Activated CD8-positive, alpha-beta T cell treated with anti-CD3 and anti-CD28 coated beads for 36 hours (primary cell): ENCODE measurements around the gene TLE2. TPM values are rescaled to one million over a fixed set of nuclear protein-coding genes. Genes with fewer than 3 reads are reported as not detected.

Source experiments
- ATAC-seq: fragments of 200-7000 bp; cut with Tn5 transposase; one replicate; pipeline ENCODE4 v1.10.0; 2021; ENCODE audit warnings: mild to moderate bottlenecking, moderate library complexity
- CTCF ChIA-PET: fragments of 350-600 bp; sonication (Branson Sonifier 250); formaldehyde crosslinking; loops from one replicate; lab custom pipeline; 2021; ENCODE audit warnings: antibody characterized with exemption; lab: Charles Lee
- POLR2A ChIA-PET: fragments of 350-600 bp; sonication (Branson Sonifier 250); formaldehyde crosslinking; loops from one replicate; lab custom pipeline; 2021; ENCODE audit warnings: antibody characterized with exemption; lab: Charles Lee
- DNase-seq: peaks from one replicate; pipeline ENCODE4 v3.0.0-alpha.2; 2020
- H3K27ac Mint-ChIP-seq: one replicate; pipeline ENCODE4 v1.8.0; 2021; ENCODE audit warnings: mild to moderate bottlenecking, mixed read lengths
- H3K27me3 Mint-ChIP-seq: one replicate; pipeline ENCODE4 v1.8.0; 2021; ENCODE audit warnings: mixed read lengths
- H3K36me3 Mint-ChIP-seq: one replicate; pipeline ENCODE4 v1.8.0; 2021; ENCODE audit warnings: low read depth, mixed read lengths
- H3K4me1 Mint-ChIP-seq: one replicate; pipeline ENCODE4 v1.8.0; 2021; ENCODE audit warnings: low read depth, mixed read lengths
- H3K4me3 Mint-ChIP-seq: one replicate; pipeline ENCODE4 v1.8.0; 2021; ENCODE audit warnings: mild to moderate bottlenecking, moderate library complexity, mixed read lengths
- H3K9me3 Mint-ChIP-seq: one replicate; pipeline ENCODE4 v1.8.0; 2021; ENCODE audit warnings: mixed read lengths
- CTCF ChIP-seq: fragments of 200-600 bp; IDR thresholded peaks from one replicate; pipeline ENCODE4 v1.8.0; 2022; ENCODE audit warnings: antibody characterized with exemption, mild to moderate bottlenecking
- intact Hi-C: fragments of 100-400 bp; cut with micrococcal nuclease; formaldehyde crosslinking; loops from one replicate; pipeline ENCODE4 v1.10.0; 2022
- total RNA-seq, 2 experiments: library from RNA; stranded (reverse); gene quantifications; one replicate each; pipeline ENCODE4 v1.2.3, GENCODE V29; 2021

The TLE2 gene
- total RNA-seq, 2 experiments from 2014 or later: 2.8 to 3.0 TPM

- no peak for TF ChIP-seq CTCF
- CTCF ChIA-PET: interaction anchor here (1.2 kb wide), 1 partner anchor 46 kb away, joined by 3 read pairs; no protein-coding TSS in a partner anchor
- Mint-ChIP-seq H3K27me3 (no peaks in the 10 kb centered on the region), H3K36me3 (peaks cover 1% of the 10 kb centered on the region), H3K27ac (no peak overlapping the region), H3K9me3 (no peaks in the 10 kb centered on the region), H3K4me1 (no peaks in the 10 kb centered on the region), H3K4me3 (no peak overlapping the region)
- intact Hi-C loops: no loop called here
- no peak for DNase-seq
- no peak for ATAC-seq
- POLR2A ChIA-PET: no interaction called here
Measured at GRCh38 chr19:3007975-3008374, 21.1 kb downstream of the TLE2 start.

GRCh38 chr19:3006075-3006767 lies 22.9 kb downstream of the TLE2 start:
- H3K36me3 Mint-ChIP-seq: peaks cover 1% of the 10 kb centered on the region
- H3K27ac Mint-ChIP-seq: no peak overlapping the region
- peak; percentile 64 for ATAC-seq
- no peak for TF ChIP-seq CTCF
- intact Hi-C loops: no loop called here
- POLR2A ChIA-PET: interaction anchor here (1.0 kb wide), 1 partner anchor 16 kb away, joined by 4 read pairs; no protein-coding TSS in a partner anchor
- DNase-seq: peak; percentile 40
- no peaks in the 10 kb centered on the region for H3K9me3 Mint-ChIP-seq
- no peaks in the 10 kb centered on the region for H3K27me3 Mint-ChIP-seq
- H3K4me1 Mint-ChIP-seq: no peaks in the 10 kb centered on the region
- CTCF ChIA-PET: interaction anchor here (1.0 kb wide), 1 partner anchor 423 kb away, joined by 3 read pairs; no protein-coding TSS in a partner anchor
- H3K4me3 Mint-ChIP-seq: no peak overlapping the region

- H3K4me1 Mint-ChIP-seq: no peaks in the 10 kb centered on the region
- no peaks in the 10 kb centered on the region for H3K27me3 Mint-ChIP-seq
- ChIA-PET CTCF (interaction anchor here (1.0 to 1.1 kb wide), 3 partner anchors 43 to 424 kb away, joined by 3 to 5 read pairs (median 3); no protein-coding TSS in a partner anchor), POLR2A (interaction anchor here (1.0 kb wide), 1 partner anchor 17 kb away, joined by 4 read pairs; no protein-coding TSS in a partner anchor)
- DNase-seq: no peak
- H3K36me3 Mint-ChIP-seq: peaks cover 1% of the 10 kb centered on the region
- no peak for ATAC-seq
- no peak overlapping the region for H3K27ac Mint-ChIP-seq
- intact Hi-C loops: no loop called here
- H3K9me3 Mint-ChIP-seq: no peaks in the 10 kb centered on the region
- no peak for TF ChIP-seq CTCF
- no peak overlapping the region for H3K4me3 Mint-ChIP-seq
Measured at GRCh38 chr19:3005345-3005744, 23.7 kb downstream of the TLE2 start.

- TF ChIP-seq CTCF: no peak
- Mint-ChIP-seq H3K4me1 (no peaks in the 10 kb centered on the region), H3K9me3 (no peaks in the 10 kb centered on the region), H3K27me3 (no peaks in the 10 kb centered on the region), H3K27ac (no peak overlapping the region), H3K36me3 (peaks cover 1% of the 10 kb centered on the region), H3K4me3 (no peak overlapping the region)
- no peak for DNase-seq
- ChIA-PET POLR2A (interaction anchor here (1.0 kb wide), 1 partner anchor 225 kb away, joined by 3 read pairs; no protein-coding TSS in a partner anchor), CTCF (interaction anchor here (0.9 to 1.1 kb wide), 4 partner anchors 24 to 99 kb away, joined by 3 to 5 read pairs (median 3); no protein-coding TSS in a partner anchor)
- intact Hi-C loops: no loop called here
- no peak for ATAC-seq
Measured at GRCh38 chr19:3004522-3004921, 24.6 kb downstream of the TLE2 start.

GRCh38 chr19:3003046-3003445 lies 26.0 kb downstream of the TLE2 start:
- H3K27me3 Mint-ChIP-seq: no peaks in the 10 kb centered on the region
- H3K27ac Mint-ChIP-seq: no peak overlapping the region
- intact Hi-C loops: no loop called here
- no peak overlapping the region for H3K4me3 Mint-ChIP-seq
- no peaks in the 10 kb centered on the region for H3K9me3 Mint-ChIP-seq
- no peak for DNase-seq
- POLR2A ChIA-PET: no interaction called here
- no peaks in the 10 kb centered on the region for H3K4me1 Mint-ChIP-seq
- H3K36me3 Mint-ChIP-seq: peaks cover 1% of the 10 kb centered on the region
- TF ChIP-seq CTCF: no peak
- ATAC-seq: no peak
- CTCF ChIA-PET: interaction anchor here (0.8 kb wide), 1 partner anchor 41 kb away, joined by 3 read pairs; no protein-coding TSS in a partner anchor
